Vagina (tissue), 2 donors: ENCODE results near the gene RNF227.

Source experiments
- CTCF ChIP-seq, 3 experiments: fragments of 450-650 bp in 2 of 3; fragments of 200-600 bp in 1 of 3; sonication (generic) in 1 of 3; IDR thresholded peaks; one replicate each; pipeline ENCODE4 v1.5.1; 2017 to 2019; ENCODE audit warnings: antibody characterized with exemption in 3 of 3, mild to moderate bottlenecking in 2 of 3, moderate library complexity in 2 of 3
- POLR2A ChIP-seq, 2 donors: fragments of 450-650 bp; IDR thresholded peaks; one replicate each; pipeline ENCODE4 v1.6.1; 2017; ENCODE audit warnings: antibody characterized with exemption in 2 of 2, mild to moderate bottlenecking in 2 of 2, moderate library complexity in 2 of 2
- POLR2AphosphoS5 ChIP-seq, 2 donors: sonication (generic); formaldehyde crosslinking; IDR thresholded peaks; one replicate each; pipeline ENCODE4 v1.9.0; 2017; ENCODE audit warnings: antibody characterized with exemption in 2 of 2, mild to moderate bottlenecking in 2 of 2, low read depth in 1 of 2; ENCODE audit not compliant: insufficient read depth in 1 of 2

- TF ChIP-seq CTCF (IDR thresholded peaks at IDR 0.05) (no peak), POLR2A (IDR thresholded peaks at IDR 0.05) (no peak), POLR2AphosphoS5 (IDR thresholded peaks at IDR 0.05; ENCODE audit: insufficient read depth in 1 of 2, low read depth in 1 of 2) (no peak)
Measured at GRCh38 chr17:7880076-7880868, 35.8 kb downstream of the RNF227 start.
